Naive thymus-derived CD4-positive, alpha-beta T cell (primary cell): Measurements from ENCODE around the gene RUVBL2. TPM values are rescaled to one million over a fixed set of nuclear protein-coding genes. Genes with fewer than 3 reads are reported as not detected.
"Not testable (repeated sequence)": the region's sequence is repeated elsewhere in the genome, so short reads cannot be mapped to it uniquely, and the experiment has no call there.

Source experiments
- ATAC-seq: fragments of 150-1000 bp; cut with Tn5 transposase; 2 replicates; pipeline ENCODE4 v1.10.0; 2021; ENCODE audit warnings: mild to moderate bottlenecking, moderate library complexity
- CTCF ChIA-PET: fragments of 350-600 bp; sonication (Branson Sonifier 250); formaldehyde crosslinking; loops from one replicate; lab custom pipeline; 2021; ENCODE audit warnings: antibody characterized with exemption; lab: Charles Lee
- POLR2A ChIA-PET: fragments of 350-600 bp; sonication (Branson Sonifier 250); formaldehyde crosslinking; loops from one replicate; lab custom pipeline; 2021; ENCODE audit warnings: antibody characterized with exemption, inconsistent platforms; lab: Charles Lee
- DNase-seq, 9 donors: peaks; one replicate each; pipeline versions ENCODE4 v3.0.0 to v3.0.0-alpha.2; 2020 to 2022; ENCODE audit warnings: mixed read lengths in 1 of 9
- H3K27ac ChIP-seq: one replicate; pipeline ENCODE4 v1.7.0; 2013; ENCODE audit warnings: mild to moderate bottlenecking, low read depth, low read length, moderate library complexity
- H3K27me3 ChIP-seq, 2 donors: one replicate each; pipeline ENCODE4 v1.7.0; 2013; ENCODE audit warnings: low read length in 2 of 2, mild to moderate bottlenecking in 2 of 2, moderate library complexity in 2 of 2; ENCODE audit not compliant: control insufficient read depth in 2 of 2, insufficient read depth in 2 of 2
- H3K36me3 ChIP-seq, 3 experiments: 1 replicate in 2 of 3; 2 replicates in 1 of 3; pipeline ENCODE4 v1.7.0; 2013; ENCODE audit warnings: low read length in 3 of 3, mild to moderate bottlenecking in 3 of 3, moderate library complexity in 1 of 3; ENCODE audit not compliant: insufficient read depth in 3 of 3, control insufficient read depth in 2 of 3
- H3K4me1 ChIP-seq, 2 donors: one replicate each; pipeline ENCODE4 v1.7.0; 2013; ENCODE audit warnings: low read length in 2 of 2, mild to moderate bottlenecking in 2 of 2, moderate library complexity in 1 of 2; ENCODE audit not compliant: control insufficient read depth in 2 of 2, insufficient read depth in 2 of 2
- H3K4me3 ChIP-seq: 2 replicates; pipeline ENCODE4 v1.7.0; 2013; ENCODE audit warnings: mild to moderate bottlenecking, low read length
- H3K9me3 ChIP-seq, 3 experiments: 1 replicate in 2 of 3; 2 replicates in 1 of 3; pipeline ENCODE4 v1.7.0; 2013; ENCODE audit warnings: low read length in 3 of 3; ENCODE audit not compliant: control insufficient read depth in 2 of 3
- H3K27ac Mint-ChIP-seq, 9 donors: one replicate each; pipeline ENCODE4 v1.8.0; 2020 to 2022; ENCODE audit warnings: mixed read lengths in 9 of 9, mild to moderate bottlenecking in 8 of 9, moderate library complexity in 5 of 9, inconsistent platforms in 2 of 9
- H3K27me3 Mint-ChIP-seq, 5 donors: one replicate each; pipeline ENCODE4 v1.8.0; 2021 to 2022; ENCODE audit warnings: mixed read lengths in 5 of 5, mild to moderate bottlenecking in 1 of 5
- H3K36me3 Mint-ChIP-seq, 5 donors: one replicate each; pipeline ENCODE4 v1.8.0; 2020 to 2022; ENCODE audit warnings: mixed read lengths in 5 of 5, mild to moderate bottlenecking in 3 of 5, inconsistent platforms in 1 of 5
- H3K4me1 Mint-ChIP-seq, 7 donors: one replicate each; pipeline ENCODE4 v1.8.0; 2020 to 2022; ENCODE audit warnings: mixed read lengths in 7 of 7, mild to moderate bottlenecking in 3 of 7, inconsistent platforms in 1 of 7
- H3K4me3 Mint-ChIP-seq, 10 donors: one replicate each; pipeline ENCODE4 v1.8.0; 2020 to 2022; ENCODE audit warnings: mild to moderate bottlenecking in 10 of 10, mixed read lengths in 10 of 10, moderate library complexity in 6 of 10, inconsistent platforms in 2 of 10
- H3K9me3 Mint-ChIP-seq, 11 donors: one replicate each; pipeline ENCODE4 v1.8.0; 2020 to 2022; ENCODE audit warnings: mixed read lengths in 11 of 11, mild to moderate bottlenecking in 4 of 11, inconsistent platforms in 1 of 11, moderate library complexity in 1 of 11
- intact Hi-C, 2 donors: fragments of 100-400 bp; cut with micrococcal nuclease; formaldehyde crosslinking; loops; one replicate each; pipeline ENCODE4 v1.15.1; 2023
- polyA plus RNA-seq, 2 donors: library from polyadenylated mRNA; unstranded; fragments of 300-500 nt; fragmentation: Illumina TruSeq; gene quantifications; one replicate each; pipeline ENCODE4 v1.2.3, GENCODE V29; 2021
- total RNA-seq, 6 experiments: library from RNA in 5 of 6; stranded (reverse) in 5 of 6; gene quantifications; 1 replicate in 5 of 6; 2 replicates in 1 of 6; pipeline ENCODE4 v1.2.3 and lab custom pipeline; 2021 to 2026

RUVBL2 gene
- total and polyA plus RNA-seq, 7 experiments from 2014 or later: 23.4 to 94.0 (median 32.0) TPM

- intact Hi-C loops: loop anchor here in 1 of 2 donors (2.0 to 10.0 kb wide), 2 partner anchors 38 to 62 kb away; partner anchors contain the start of genes GYS1 and RUVBL2
- peak overlapping the region in 2 of 9 donors; percentile 32 to 36 for H3K27ac Mint-ChIP-seq
- peaks cover 0 to 10% of the 10 kb centered on the region in 2 donors for H3K27me3 ChIP-seq
- H3K4me1 Mint-ChIP-seq: peaks cover 16 to 19% (median 17%) of the 10 kb centered on the region in 7 donors
- peaks cover 11 to 14% of the 10 kb centered on the region in 2 donors for H3K4me1 ChIP-seq
- peak; percentile 86 for ATAC-seq
- ChIA-PET CTCF (interaction anchor here (0.6 to 1.1 kb wide), 2 partner anchors 27 to 56 kb away, joined by 3 read pairs; no protein-coding TSS in a partner anchor), POLR2A (no interaction called here)
- H3K27me3 Mint-ChIP-seq: peaks cover 16 to 59% (median 30%) of the 10 kb centered on the region in 5 donors
- peak; percentile 33 to 75 (median 45) for DNase-seq
- H3K36me3 ChIP-seq: no peaks in the 10 kb centered on the region
- no peaks in the 10 kb centered on the region for H3K36me3 Mint-ChIP-seq
- peaks cover 0 to 1% (median 0%) of the 10 kb centered on the region in 11 donors for H3K9me3 Mint-ChIP-seq
- H3K27ac ChIP-seq: peak overlapping the region; percentile 45
- peak overlapping the region; percentile 67 to 99 (median 87) for H3K4me3 Mint-ChIP-seq
- peak overlapping the region; percentile 62 for H3K4me3 ChIP-seq
- H3K9me3 ChIP-seq: no peaks in the 10 kb centered on the region
Measured at GRCh38 chr19:49056101-49056901, 62.6 kb downstream of the RUVBL2 start.

- peak overlapping the region in 1 of 9 donors; percentile 32 for H3K27ac Mint-ChIP-seq
- peak overlapping the region; percentile 67 to 99 (median 87) for H3K4me3 Mint-ChIP-seq
- H3K27ac ChIP-seq, H3K9me3 Mint-ChIP-seq, POLR2A ChIA-PET, H3K9me3 ChIP-seq, H3K36me3 ChIP-seq, H3K27me3 ChIP-seq, H3K36me3 Mint-ChIP-seq, ATAC-seq: not testable (repeated sequence)
- CTCF ChIA-PET: interaction anchor here (1.1 kb wide), 1 partner anchor 26 kb away, joined by 3 read pairs; no protein-coding TSS in a partner anchor
- peaks cover 16 to 19% (median 17%) of the 10 kb centered on the region in 7 donors for H3K4me1 Mint-ChIP-seq
- peak overlapping the region; percentile 62 for H3K4me3 ChIP-seq
- H3K27me3 Mint-ChIP-seq: peaks cover 16 to 63% (median 30%) of the 10 kb centered on the region in 5 donors
- intact Hi-C loops: loop anchor here in 1 of 2 donors (2.0 to 10.0 kb wide), 2 partner anchors 38 to 62 kb away; partner anchors contain the start of genes GYS1 and RUVBL2
- DNase-seq: peak in 1 of 9 donors; percentile 19
- peaks cover 11 to 14% of the 10 kb centered on the region in 2 donors for H3K4me1 ChIP-seq
Measured at GRCh38 chr19:49056902-49057596, 63.4 kb downstream of the RUVBL2 start.

- H3K27me3 Mint-ChIP-seq: peaks cover 16 to 63% (median 30%) of the 10 kb centered on the region in 5 donors
- Histone ChIP-seq H3K27ac (no peak within 1 kb of the TSS), H3K9me3 (no peaks in the 10 kb centered on the region), H3K4me3 (peak within 1 kb of the TSS; percentile 62), H3K27me3 (peaks cover 0 to 10% of the 10 kb centered on the region in 2 donors), H3K36me3 (no peaks in the 10 kb centered on the region), H3K4me1 (peaks cover 11 to 14% of the 10 kb centered on the region in 2 donors)
- peaks cover 0 to 1% (median 0%) of the 10 kb centered on the region in 11 donors for H3K9me3 Mint-ChIP-seq
- CTCF ChIA-PET: interaction anchor here (1.1 kb wide), 1 partner anchor 26 kb away, joined by 3 read pairs; no protein-coding TSS in a partner anchor
- H3K27ac Mint-ChIP-seq: peak within 1 kb of the TSS in 1 of 9 donors; percentile 32
- POLR2A ChIA-PET: no interaction called here
- intact Hi-C loops: loop anchor here in 1 of 2 donors (2.0 to 10.0 kb wide), 2 partner anchors 39 to 63 kb away; partner anchors contain the start of genes GYS1 and RUVBL2
- ATAC-seq: peak; percentile 15
- no peaks in the 10 kb centered on the region for H3K36me3 Mint-ChIP-seq
- peak in 3 of 9 donors; percentile 18 to 57 (median 29) for DNase-seq
- peaks cover 16 to 19% (median 17%) of the 10 kb centered on the region in 7 donors for H3K4me1 Mint-ChIP-seq
- H3K4me3 Mint-ChIP-seq: peak within 1 kb of the TSS; percentile 67 to 99 (median 87)
Measured at GRCh38 chr19:49057636-49058234, 64.0 kb downstream of the RUVBL2 start, which contains the start of gene CGB7. TSS of gene CGB7 (minus strand) at chr19:49057749. CDS start at chr19:49055375, 2,374 bp downstream.

GRCh38 chr19:49058562-49058961, 64.9 kb downstream of the RUVBL2 start:
- POLR2A ChIA-PET: no interaction called here
- peaks cover 16 to 19% (median 17%) of the 10 kb centered on the region in 7 donors for H3K4me1 Mint-ChIP-seq
- no peak overlapping the region for H3K27ac Mint-ChIP-seq
- H3K36me3 ChIP-seq: no peaks in the 10 kb centered on the region
- H3K4me3 Mint-ChIP-seq: peak overlapping the region in 6 of 10 donors; percentile 35 to 99 (median 84)
- DNase-seq (no peak), ATAC-seq (no peak)
- peaks cover 22 to 72% (median 30%) of the 10 kb centered on the region in 5 donors for H3K27me3 Mint-ChIP-seq
- peaks cover 0 to 1% (median 0%) of the 10 kb centered on the region in 11 donors for H3K9me3 Mint-ChIP-seq
- H3K36me3 Mint-ChIP-seq: no peaks in the 10 kb centered on the region
- no peaks in the 10 kb centered on the region for H3K9me3 ChIP-seq
- H3K4me3 ChIP-seq: no peak overlapping the region
- H3K27me3 ChIP-seq: peaks cover 0 to 10% of the 10 kb centered on the region in 2 donors
- intact Hi-C loops: loop anchor here in 1 of 2 donors (10.0 kb wide), 1 partner anchor 64 kb away; the partner anchor contains the start of genes GYS1 and RUVBL2
- peaks cover 11 to 14% of the 10 kb centered on the region in 2 donors for H3K4me1 ChIP-seq
- CTCF ChIA-PET: no interaction called here
- no peak overlapping the region for H3K27ac ChIP-seq

DNA sequence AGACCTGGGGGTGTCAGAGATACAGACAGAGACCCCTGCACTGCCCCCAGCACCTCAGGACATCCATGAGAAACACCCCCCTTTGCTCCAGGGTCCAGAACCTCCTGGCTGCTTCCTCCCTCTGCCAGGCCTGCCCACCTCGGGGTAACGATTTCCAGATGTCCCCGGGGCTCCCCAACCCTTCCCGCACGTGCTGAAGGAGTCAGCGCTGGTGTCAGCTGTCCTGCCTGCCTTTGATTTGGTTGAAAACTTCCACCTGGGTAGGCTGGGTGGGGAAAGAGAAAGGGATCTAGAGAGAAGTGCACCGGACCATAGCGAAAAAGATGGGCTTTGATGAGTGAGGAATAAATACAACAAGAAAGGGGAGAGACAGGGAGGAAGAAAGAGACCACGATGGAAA, 65.4 kb downstream of the RUVBL2 start:
- H3K27me3 ChIP-seq: peaks cover 0 to 10% of the 10 kb centered on the region in 2 donors
- H3K27me3 Mint-ChIP-seq: peaks cover 23 to 75% (median 30%) of the 10 kb centered on the region in 5 donors
- ChIA-PET CTCF (no interaction called here), POLR2A (no interaction called here)
- no peak overlapping the region for H3K27ac Mint-ChIP-seq
- H3K4me1 ChIP-seq: peaks cover 11 to 14% of the 10 kb centered on the region in 2 donors
- peak overlapping the region in 5 of 10 donors; percentile 3 to 99 (median 57) for H3K4me3 Mint-ChIP-seq
- H3K27ac ChIP-seq: no peak overlapping the region
- no peaks in the 10 kb centered on the region for H3K9me3 Mint-ChIP-seq
- H3K4me3 ChIP-seq: no peak overlapping the region
- intact Hi-C loops: loop anchor here in 1 of 2 donors (10.0 kb wide), 1 partner anchor 64 kb away; the partner anchor contains the start of genes GYS1 and RUVBL2
- H3K4me1 Mint-ChIP-seq: peaks cover 16 to 19% (median 17%) of the 10 kb centered on the region in 7 donors
- no peaks in the 10 kb centered on the region for H3K36me3 Mint-ChIP-seq
- ATAC-seq (no peak), DNase-seq (no peak)
- H3K9me3 ChIP-seq: no peaks in the 10 kb centered on the region
- H3K36me3 ChIP-seq: no peaks in the 10 kb centered on the region
